Colon (tissue), 2 donors: ENCODE measurements around the gene ROR1.

Experiments used
- FAIRE-seq: peaks from 2 replicates; lab custom pipeline; 2012; peaks lifted over from hg19 to GRCh38; lab: Jason Lieb, UNC
- donor health status: control.
- donor health status: control.

Gene ROR1

DNA sequence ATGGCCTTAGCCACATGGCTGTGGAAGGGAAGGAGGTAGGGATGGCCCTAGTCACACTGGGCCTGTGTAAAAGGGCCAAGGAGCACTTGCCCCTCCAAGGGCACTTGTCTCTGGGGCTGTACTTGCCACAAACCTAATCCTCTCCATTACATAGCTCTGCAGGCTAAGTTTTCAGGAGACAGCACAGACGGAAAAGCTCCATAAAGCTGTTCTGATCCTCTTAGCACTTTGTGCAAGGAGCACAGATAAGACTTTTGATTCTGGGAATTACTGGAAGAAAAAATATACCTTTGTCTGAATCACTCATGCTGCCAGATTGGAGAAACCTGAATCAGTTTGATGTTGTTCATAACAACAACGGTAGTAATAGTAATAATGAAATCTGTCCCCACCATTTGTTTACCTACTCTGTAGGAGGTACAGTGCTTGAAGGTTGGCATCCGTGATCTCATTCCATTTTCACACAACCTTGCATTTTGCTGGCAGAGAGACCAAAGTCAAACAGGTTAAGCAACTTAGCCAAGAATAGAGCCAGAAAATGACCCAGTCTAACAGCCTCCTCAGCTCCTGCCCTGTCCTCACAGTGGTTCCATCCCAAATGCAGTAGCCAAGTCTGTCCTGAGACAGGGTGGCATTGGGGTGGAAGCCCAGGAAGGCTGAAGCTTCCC, 207.1 kb downstream of the ROR1 start:
- no peak for FAIRE-seq

DNA sequence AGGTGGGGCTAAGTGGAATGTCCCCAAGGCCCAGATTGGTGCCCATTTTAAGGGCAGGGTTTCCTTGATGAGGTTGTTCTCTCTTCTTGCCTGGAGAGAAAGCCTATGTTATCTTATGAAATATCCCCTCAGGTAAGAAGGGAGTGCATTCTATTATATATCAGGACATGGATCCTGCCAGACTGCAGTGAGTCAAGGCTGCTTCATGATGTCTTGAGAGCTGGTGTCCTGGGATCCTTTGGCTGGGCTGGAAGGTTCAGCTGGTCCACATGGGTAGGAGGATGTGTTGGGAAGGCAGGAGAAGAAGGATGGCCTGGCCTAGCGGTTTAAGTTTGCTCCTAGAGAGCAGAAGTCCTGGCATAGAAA, 207.6 kb downstream of the ROR1 start:
- FAIRE-seq: no peak

DNA sequence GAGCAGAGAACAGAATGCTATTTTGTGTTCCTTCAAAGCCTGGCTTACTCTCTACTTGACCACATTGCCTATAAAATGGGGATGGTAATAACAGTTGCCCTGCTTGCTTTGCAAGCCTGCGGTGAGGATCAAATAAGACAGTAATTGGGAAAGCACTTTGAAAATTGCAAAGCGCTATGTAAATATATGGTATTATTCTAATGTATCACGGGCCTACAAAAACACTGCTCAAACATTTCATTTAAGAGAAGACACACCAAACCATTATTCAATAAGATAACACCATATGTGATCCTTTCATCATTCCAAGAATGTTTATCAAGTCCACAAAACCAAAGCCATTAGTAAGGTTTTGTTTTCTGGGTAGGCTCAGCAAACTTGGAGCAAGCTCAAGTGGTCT, 208.4 kb downstream of the ROR1 start:
- no peak for FAIRE-seq

GRCh38 chr1:63983391-63984256, 209.8 kb downstream of the ROR1 start:
- no peak for FAIRE-seq

DNA sequence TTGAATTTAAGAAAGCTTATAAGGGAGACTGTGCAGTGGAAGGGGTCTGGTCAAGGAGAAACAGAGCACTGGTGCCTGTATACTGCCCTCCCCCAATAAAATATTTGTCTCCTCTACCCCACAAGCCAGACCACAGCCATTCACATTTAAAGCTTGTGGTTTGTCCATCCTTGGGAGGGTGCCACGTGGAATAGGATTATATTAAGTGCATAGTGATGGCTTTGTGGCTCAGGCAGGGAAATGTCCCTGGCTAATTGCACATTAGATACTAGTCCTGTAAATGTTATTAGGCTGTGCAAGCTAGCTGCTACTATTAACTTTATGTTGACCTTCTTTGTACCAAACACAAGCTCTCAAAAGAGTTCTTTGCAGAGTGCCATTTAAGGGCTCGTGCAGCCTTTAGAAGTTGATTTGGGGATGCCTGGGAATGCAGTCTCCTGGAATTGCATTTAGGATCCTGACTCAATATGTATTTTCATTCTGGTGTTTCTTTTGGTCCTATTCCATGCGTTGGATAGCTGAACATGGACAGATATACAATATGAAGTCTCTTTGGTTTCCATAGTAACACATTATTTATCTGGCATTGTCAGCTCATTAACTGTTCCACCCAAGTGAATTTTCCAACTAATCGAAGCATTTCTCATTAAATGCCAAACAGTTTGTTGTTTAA, 210.6 kb downstream of the ROR1 start:
- no peak for FAIRE-seq

DNA sequence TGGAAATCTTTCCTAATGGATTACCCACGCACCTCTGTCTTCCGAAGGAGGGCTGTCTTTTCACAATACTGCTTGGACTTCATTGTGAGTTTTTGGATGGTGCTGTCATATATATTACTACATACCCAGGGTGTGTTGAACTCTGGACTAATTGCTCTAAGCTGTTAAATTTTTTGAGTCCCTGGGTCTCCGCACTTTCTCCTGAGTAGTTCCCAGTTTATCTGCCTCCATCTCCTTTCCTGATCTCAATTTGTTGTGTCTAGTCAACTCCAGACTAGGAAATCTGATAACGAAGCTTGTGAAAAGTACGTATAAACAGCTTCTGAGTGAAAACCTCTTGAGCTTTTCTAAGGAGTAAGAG, 211.1 kb downstream of the ROR1 start:
- no peak for FAIRE-seq

DNA sequence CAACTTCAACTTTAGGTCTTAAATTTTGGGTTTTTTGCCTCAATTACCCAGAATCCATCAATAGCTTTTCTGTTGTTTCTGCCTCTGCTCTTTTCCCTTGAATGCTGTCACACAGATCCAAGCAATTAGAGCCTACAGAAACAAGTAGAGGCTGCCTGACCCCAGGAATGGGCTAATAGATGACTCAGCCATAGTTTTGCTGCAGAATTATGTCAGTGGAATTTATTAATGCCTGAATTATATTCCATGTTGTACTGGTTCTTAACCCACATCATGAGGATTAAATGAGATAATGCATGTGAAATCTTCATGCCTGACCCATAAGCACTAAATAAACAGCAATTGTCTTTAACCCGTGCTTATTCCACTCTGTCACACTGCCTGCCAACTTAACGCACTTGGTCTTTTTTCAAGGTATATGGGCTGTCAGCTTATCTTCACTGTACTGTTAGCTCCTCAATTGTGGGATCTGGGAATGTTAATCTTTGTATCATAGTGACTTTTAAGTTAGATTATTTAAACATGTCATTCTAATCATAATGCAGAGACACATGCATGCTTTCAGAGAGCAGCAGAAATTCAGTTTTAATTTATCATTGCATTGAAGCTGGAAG, 213.3 kb downstream of the ROR1 start:
- FAIRE-seq: no peak

DNA sequence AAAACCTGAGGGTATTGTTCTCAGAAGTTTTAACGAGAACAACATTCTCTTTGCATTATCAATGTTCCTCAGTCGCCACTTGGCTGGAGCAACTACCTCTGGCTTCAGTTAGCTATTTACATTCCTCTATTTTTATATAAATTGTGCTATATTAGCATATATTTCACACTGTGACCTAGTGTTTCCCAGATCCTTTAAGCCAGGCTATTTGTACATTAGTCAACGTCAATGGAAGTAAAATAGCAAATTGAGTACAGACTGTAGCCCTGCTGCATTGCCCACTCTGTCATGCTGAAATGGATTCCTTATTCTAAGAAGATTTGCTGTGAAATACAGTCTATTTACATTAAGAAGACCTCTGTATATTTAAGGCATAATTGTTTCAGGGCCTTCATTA, 213.8 kb downstream of the ROR1 start:
- FAIRE-seq: no peak

DNA sequence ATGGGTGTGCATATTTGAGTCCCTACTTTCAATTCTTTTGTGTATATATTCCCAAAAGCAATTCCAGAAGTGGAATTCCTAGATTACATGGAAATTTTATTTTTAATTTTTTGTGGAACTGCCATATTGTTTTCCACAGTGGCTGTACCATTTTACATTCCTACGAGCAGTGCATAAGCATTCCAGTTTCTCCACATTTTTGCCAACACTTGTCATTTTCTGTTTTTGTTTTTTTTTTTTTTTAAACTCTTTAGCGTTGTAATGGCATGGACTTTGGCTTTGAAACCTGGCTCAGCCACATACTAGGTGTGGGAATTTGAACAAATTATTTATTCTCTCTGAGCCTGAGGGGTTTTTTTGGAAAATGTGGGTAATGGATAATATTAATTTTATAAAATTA, 215.1 kb downstream of the ROR1 start:
- FAIRE-seq: no peak

GRCh38 chr1:63991685-63992084, 217.9 kb downstream of the ROR1 start:
- FAIRE-seq: no peak

- FAIRE-seq: no peak
These were observed 226.2 kb downstream of the ROR1 start for GRCh38 chr1:64000021-64000420.

DNA sequence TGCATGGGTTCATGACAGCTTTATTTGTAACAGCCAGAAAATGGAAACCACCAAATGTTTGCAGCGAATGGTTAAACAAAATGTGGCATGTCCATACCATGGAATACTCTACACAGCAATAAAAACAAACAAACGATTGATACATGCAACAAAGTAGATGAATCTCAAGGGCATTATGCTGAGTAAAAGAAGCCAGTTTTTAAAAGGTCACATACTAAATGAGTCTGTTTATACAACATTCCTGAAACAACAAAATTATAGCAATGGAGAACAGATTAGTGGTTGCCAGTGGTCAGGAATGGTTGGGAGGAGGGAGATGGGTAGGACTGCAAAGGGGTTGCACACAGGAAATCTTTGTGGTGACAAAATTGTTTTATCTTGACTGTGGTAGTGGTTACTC, 227.2 kb downstream of the ROR1 start:
- FAIRE-seq: no peak

DNA sequence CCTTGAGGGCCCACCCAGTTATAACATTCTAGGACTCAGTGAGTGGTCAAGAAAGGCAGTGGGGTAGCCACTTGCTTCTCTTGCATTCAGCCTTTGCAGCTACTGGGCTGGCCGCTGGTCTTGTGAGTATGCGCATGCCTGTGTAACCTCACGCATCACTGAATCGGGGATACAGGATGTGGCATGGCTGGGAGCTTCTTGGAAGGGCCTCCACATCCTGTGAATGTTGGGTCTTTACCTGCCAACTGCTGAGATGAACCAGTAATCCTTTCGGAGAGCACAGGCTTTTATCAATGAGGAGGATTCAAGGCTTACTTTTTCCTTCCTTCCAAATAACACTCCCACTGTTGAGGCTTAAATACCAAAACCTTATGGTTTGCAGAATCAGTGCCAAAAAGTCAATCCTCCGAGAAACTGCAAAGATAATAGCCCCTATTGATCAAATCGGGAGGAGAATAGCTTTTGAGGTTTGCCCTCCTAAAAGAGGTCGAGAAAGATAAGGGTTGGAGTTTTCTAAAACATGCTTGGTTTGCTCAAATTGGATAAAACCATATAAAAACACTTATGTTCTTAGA, 230.7 kb downstream of the ROR1 start:
- FAIRE-seq: no peak

GRCh38 chr1:64005801-64006200, 232.0 kb downstream of the ROR1 start:
- FAIRE-seq: no peak

DNA sequence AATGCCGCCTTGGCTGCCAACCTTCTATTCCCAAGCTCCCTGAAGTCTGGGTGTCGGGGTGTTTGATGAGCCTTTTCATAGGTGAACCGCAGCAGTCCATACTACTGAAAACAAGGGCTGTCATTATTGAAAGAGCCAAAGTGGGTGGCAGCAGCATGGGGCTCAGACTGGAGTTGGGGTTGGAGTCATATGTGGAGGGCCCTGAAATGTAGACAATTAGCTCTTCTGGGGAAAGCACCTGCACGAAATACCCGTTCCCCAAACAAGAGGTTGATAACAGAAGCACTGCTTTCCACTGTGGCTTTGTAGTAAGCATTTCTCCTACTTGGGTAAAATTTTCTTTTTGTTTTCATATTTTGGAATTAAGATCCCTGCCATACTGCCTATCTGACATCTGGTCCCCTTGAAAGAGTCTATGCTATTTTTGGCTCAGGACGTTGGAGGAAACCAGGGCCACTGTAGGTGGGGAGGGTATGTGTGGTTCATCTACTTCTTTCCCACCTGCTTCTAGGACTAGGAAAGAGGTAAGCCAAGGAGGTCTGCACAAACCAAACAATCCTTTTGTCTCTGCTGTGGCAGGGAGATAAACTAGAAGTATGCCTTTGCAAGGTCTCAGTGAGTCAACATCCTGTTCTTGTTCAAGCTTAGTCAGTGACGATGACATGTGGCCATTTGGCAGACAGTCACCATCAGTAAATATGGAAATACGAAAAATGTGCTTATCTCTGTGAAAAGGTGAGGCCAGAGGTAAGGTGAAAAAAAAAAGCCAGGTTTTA, 232.6 kb downstream of the ROR1 start:
- no peak for FAIRE-seq

GRCh38 chr1:64010316-64010715, 236.5 kb downstream of the ROR1 start:
- FAIRE-seq: no peak

DNA sequence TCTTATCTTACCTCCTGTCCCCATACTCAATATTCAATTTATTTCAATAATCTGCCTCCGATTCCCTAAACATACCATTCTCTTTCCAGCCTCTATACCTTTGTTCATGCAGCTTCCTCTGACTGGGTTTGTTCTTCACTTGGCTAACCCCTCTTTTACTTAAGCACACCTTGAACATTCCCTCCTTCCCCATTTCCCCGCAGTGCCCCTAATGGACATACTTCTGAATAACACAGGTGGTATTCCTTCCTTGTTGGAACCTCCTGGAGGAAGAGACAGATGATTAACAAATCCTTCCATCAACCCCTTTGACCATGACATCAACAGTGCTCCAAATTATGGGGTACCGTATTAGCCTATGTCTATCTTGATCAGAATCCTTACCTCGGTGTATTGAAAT, 239.6 kb downstream of the ROR1 start:
- no peak for FAIRE-seq

DNA sequence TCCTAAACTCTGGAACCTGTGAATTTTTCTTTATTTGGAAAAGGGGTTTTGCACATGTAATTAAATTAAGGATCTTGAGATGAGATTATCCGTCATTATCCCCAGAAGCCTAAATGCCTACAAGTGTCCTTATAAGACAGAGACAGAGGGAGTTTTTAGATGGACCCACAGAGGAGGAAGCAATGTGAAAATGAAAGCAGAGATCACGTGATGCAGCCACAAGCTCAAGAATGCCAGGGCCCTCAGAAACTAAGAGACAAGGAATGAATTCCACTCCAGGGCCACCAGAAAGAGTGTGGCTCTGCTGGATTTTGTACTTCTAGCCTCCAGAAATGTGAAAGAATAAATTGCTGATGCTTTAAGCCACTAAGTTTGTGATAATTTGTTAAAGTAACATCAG, 246.0 kb downstream of the ROR1 start:
- no peak for FAIRE-seq

GRCh38 chr1:64021066-64021465, 247.2 kb downstream of the ROR1 start:
- FAIRE-seq: no peak

GRCh38 chr1:64025051-64025450, 251.2 kb downstream of the ROR1 start:
- no peak for FAIRE-seq

- no peak for FAIRE-seq
These were observed 255.2 kb downstream of the ROR1 start for GRCh38 chr1:64029037-64029436.

DNA sequence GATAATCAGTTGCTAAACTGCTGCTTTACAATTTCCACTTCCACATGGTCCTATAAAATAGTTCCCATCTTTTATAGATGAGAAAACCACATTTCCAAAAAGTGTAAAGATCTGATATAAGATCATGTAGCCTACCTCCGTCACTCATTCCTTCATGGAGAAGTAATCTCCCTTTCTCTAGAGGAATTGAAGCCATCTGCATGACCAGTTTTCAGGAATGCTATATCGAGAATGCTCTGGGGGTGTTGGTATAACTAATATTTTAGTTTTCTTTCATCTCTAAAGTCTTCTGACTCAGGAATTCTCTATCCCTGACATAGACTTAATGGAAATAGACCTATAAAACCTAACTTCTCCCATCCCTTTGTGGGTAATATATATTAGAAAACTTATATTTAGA, 256.6 kb downstream of the ROR1 start:
- no peak for FAIRE-seq
